GM19397 (cell line): Measurements from ENCODE around the gene NLRP4.

Experiments used
- ATAC-seq: cut with Tn5 transposase; IDR thresholded peaks from one replicate; pipeline ENCODE4 v1.9.1; 2021; ENCODE audit warnings: mild to moderate bottlenecking, moderate library complexity; ENCODE audit not compliant: unreplicated experiment

NLRP4 gene

GRCh38 chr19:55836340-55836739 lies at the start of gene NLRP4:
NLRP4 (plus strand) TSS chr19:55836540; CDS start chr19:55852081, 15,541 bp downstream.
- no peak for ATAC-seq

- no peak for ATAC-seq
Observed at GRCh38 chr19:55795021-55795420, 41.3 kb upstream of the NLRP4 start.

- ATAC-seq = no peak
Observed at GRCh38 chr19:55801416-55801815, 34.9 kb upstream of the NLRP4 start.

- ATAC-seq = no peak
Observed at GRCh38 chr19:55802281-55802680, 34.1 kb upstream of the NLRP4 start.

GRCh38 chr19:55809381-55810058 lies 26.8 kb upstream of the NLRP4 start:
- ATAC-seq = no peak

- no peak for ATAC-seq
Observed at GRCh38 chr19:55811340-55811739, 25.0 kb upstream of the NLRP4 start.

- no peak for ATAC-seq
Observed at GRCh38 chr19:55812449-55812848, 23.9 kb upstream of the NLRP4 start.

- no peak for ATAC-seq
Observed at GRCh38 chr19:55813906-55814305, 22.4 kb upstream of the NLRP4 start.

- no peak for ATAC-seq
Observed at GRCh38 chr19:55820037-55820436, 16.3 kb upstream of the NLRP4 start.

GRCh38 chr19:55830656-55831055 lies 5.7 kb upstream of the NLRP4 start:
- ATAC-seq = no peak

- no peak for ATAC-seq
Observed at GRCh38 chr19:55831846-55832245, 4.5 kb upstream of the NLRP4 start, which contains the start of gene NLRP11. NLRP11 (minus strand) TSS chr19:55831999; CDS start chr19:55818174, 13,825 bp downstream.

GRCh38 chr19:55832676-55833075 lies 3.7 kb upstream of the NLRP4 start:
- no peak for ATAC-seq

GRCh38 chr19:55838251-55838650 lies 1.9 kb downstream of the NLRP4 start:
- ATAC-seq = no peak

- ATAC-seq = no peak
Observed at GRCh38 chr19:55838906-55839305, 2.6 kb downstream of the NLRP4 start.

GRCh38 chr19:55855160-55855559 lies 18.8 kb downstream of the NLRP4 start:
- no peak for ATAC-seq

- no peak for ATAC-seq
Observed at GRCh38 chr19:55857149-55857548, 20.8 kb downstream of the NLRP4 start.

GRCh38 chr19:55857974-55858373 lies 21.6 kb downstream of the NLRP4 start:
- ATAC-seq = no peak

- ATAC-seq = no peak
Observed at GRCh38 chr19:55858401-55858800, 22.1 kb downstream of the NLRP4 start.

- no peak for ATAC-seq
Observed at GRCh38 chr19:55858969-55859368, 22.6 kb downstream of the NLRP4 start.

- no peak for ATAC-seq
Observed at GRCh38 chr19:55866521-55866920, 30.2 kb downstream of the NLRP4 start.

GRCh38 chr19:55867101-55867500 lies 30.8 kb downstream of the NLRP4 start:
- ATAC-seq = no peak

- ATAC-seq = no peak
Observed at GRCh38 chr19:55870736-55871135, 34.4 kb downstream of the NLRP4 start.

GRCh38 chr19:55877211-55877610 lies 40.9 kb downstream of the NLRP4 start:
- ATAC-seq = no peak
